ENCODE results near the gene TOMM40L.

Gene TOMM40L

DNA sequence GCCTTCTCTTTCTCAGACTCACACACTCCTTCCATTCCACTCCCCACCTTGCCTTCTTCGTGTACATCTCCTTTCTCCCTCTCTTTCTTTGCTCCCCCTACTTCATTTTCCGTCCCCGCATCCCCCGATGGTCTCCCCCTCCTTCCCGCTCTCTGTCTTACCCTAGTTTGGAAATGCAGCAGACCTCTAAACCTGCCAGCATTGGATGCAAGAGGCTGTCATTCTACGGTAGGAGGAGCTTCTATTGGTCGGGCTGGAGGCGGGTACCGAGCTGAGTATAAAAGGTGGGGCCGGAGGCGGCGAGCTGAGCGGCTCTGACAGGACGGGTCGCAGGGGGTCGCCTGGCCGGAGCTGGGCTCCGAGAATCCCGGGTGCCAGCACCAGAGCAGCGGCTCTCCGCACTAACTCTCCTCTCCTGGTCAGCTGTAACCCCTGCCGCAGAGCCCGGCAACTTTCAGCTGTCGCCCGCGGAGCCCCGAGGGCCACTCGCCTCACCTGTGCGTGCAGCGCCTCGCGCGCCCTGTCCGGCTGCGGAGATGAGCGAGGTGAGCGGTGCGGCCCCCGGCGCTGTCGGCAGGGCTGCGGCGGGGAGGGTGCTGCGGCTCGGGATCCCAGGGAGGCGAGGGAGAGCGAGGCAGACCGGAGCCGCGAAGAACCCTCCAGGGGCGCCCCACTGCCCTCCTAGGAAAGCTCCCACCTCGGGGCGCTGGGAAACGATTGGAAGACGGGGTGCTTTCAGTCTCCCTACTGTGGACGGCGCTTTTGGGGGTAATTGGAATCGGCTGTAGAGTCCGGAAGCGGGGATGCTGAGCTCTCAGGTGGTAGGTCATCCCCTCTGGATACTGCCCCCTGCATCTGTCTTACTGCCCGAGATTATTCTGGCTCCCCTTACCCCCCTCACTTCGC, 32.8 kb downstream of the TOMM40L start, which contains the start of gene PCP4L1:
TSS of gene PCP4L1 (plus strand) at position 307 of the 906 bp plus-strand sequence. CDS start at position 537, 230 bp downstream.
- peak; percentile 94 for DNase-seq
- H2BK5ac ChIP-seq (ENCODE audit: low read length): no peak within 1 kb of the TSS
- H2BK15ac ChIP-seq (replicated peaks; ENCODE audit: low read depth): no peak within 1 kb of the TSS
- H4K8ac ChIP-seq (ENCODE audit: low read depth, low read length): no peak within 1 kb of the TSS
- no peak within 1 kb of the TSS for H2AK5ac ChIP-seq (ENCODE audit: low read length)
- H3K4me1 ChIP-seq (ENCODE audit: control insufficient read depth, low read depth, low read length): no peaks in the 10 kb centered on the region
- H3K36me3 ChIP-seq (ENCODE audit: control insufficient read depth, insufficient read depth, low read length): no peaks in the 10 kb centered on the region
- no peaks in the 10 kb centered on the region for H3K79me2 ChIP-seq (ENCODE audit: control insufficient read depth, insufficient read depth, low read length)
- WGBS (ENCODE audit: extremely low coverage, insufficient coverage, low lambda C conversion rate): no CpG with 5 or more reads among the region's 62 CpGs
- peak within 1 kb of the TSS; percentile 48 for H3K4me3 ChIP-seq (ENCODE audit: low read length)
- H3K4me2 ChIP-seq (ENCODE audit: low read length): peak within 1 kb of the TSS; percentile 88
- H3K23ac ChIP-seq (ENCODE audit: low read length): no peak within 1 kb of the TSS
- H4K5ac ChIP-seq (ENCODE audit: low read length): no peak within 1 kb of the TSS
- peaks cover 16% of the 10 kb centered on the region for H3K27me3 ChIP-seq (ENCODE audit: insufficient read depth, low read length, poor library complexity)
- no peak within 1 kb of the TSS for H3K27ac ChIP-seq (ENCODE audit: low read depth, low read length)
- peak within 1 kb of the TSS; percentile 77 for H3K56ac ChIP-seq (ENCODE audit: low read length)
- no peak within 1 kb of the TSS for H3K4ac ChIP-seq (ENCODE audit: low read depth, low read length)
- no peaks in the 10 kb centered on the region for H3K79me1 ChIP-seq (ENCODE audit: low read length)
- H2BK120ac ChIP-seq (ENCODE audit: low read depth, low read length): no peak within 1 kb of the TSS
- H3K18ac ChIP-seq (ENCODE audit: low read length): no peak within 1 kb of the TSS
- H3K9ac ChIP-seq (ENCODE audit: low read length): peak within 1 kb of the TSS; percentile 62

DNA sequence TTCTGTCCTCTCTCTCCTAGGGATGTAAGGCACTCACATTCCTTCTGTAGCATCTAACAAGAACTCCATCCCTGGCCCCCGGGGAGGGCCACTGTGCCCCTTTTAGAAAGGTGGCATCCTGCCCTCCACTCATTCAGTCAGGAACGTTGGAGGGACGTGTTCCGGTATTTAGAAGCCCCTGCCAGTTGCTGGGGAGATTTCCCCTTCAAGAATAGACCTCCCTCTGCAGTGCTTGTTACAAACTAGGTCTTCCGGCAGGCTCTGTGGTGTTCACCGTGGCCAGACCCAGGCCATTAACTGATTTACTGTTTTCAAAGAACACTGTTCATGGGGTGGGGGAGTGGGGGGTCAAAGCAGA, 33.5 kb downstream of the TOMM40L start:
- Histone ChIP-seq H4K8ac (ENCODE audit: low read depth, low read length) (no peak overlapping the region), H3K79me2 (ENCODE audit: control insufficient read depth, insufficient read depth, low read length) (no peaks in the 10 kb centered on the region), H3K27me3 (ENCODE audit: insufficient read depth, low read length, poor library complexity) (peaks cover 16% of the 10 kb centered on the region), H2AK5ac (ENCODE audit: low read length) (no peak overlapping the region), H3K4me2 (ENCODE audit: low read length) (no peak overlapping the region), H2BK5ac (ENCODE audit: low read length) (no peak overlapping the region), H3K27ac (ENCODE audit: low read depth, low read length) (no peak overlapping the region), H3K4ac (ENCODE audit: low read depth, low read length) (no peak overlapping the region), H2BK15ac (replicated peaks; ENCODE audit: low read depth) (no peak overlapping the region), H3K56ac (ENCODE audit: low read length) (no peak overlapping the region), H3K36me3 (ENCODE audit: control insufficient read depth, insufficient read depth, low read length) (no peaks in the 10 kb centered on the region), H3K23ac (ENCODE audit: low read length) (no peak overlapping the region), H3K18ac (ENCODE audit: low read length) (no peak overlapping the region), H3K4me1 (ENCODE audit: control insufficient read depth, low read depth, low read length) (no peaks in the 10 kb centered on the region), H4K5ac (ENCODE audit: low read length) (no peak overlapping the region), H3K9ac (ENCODE audit: low read length) (no peak overlapping the region), H3K4me3 (ENCODE audit: low read length) (no peak overlapping the region), H2BK120ac (ENCODE audit: low read depth, low read length) (no peak overlapping the region), H3K79me1 (ENCODE audit: low read length) (no peaks in the 10 kb centered on the region)
- WGBS (ENCODE audit: extremely low coverage, insufficient coverage, low lambda C conversion rate): no CpG with 5 or more reads among the region's 6 CpGs
- DNase-seq: no peak

DNA sequence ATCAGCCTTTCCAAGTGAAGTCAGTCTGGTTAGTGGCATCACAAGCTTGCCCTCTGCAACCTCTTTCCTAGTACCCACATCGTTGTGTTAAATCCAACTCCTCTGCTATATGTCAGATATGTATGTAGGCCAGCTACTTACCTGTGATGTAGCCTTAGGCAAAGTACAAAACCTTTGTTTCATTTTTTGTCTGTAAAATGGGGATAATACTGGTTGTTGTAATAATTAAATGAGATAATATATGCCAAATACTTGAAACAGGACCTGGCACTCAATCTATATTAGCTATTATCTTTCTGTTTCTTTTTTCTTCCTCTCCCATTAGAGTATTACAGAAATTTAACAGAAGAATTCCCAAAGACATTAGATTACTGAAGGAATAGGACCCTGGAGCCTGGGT, 33.9 kb downstream of the TOMM40L start:
- Histone ChIP-seq H3K27me3 (ENCODE audit: insufficient read depth, low read length, poor library complexity) (peaks cover 16% of the 10 kb centered on the region), H3K27ac (ENCODE audit: low read depth, low read length) (no peak overlapping the region), H3K4me1 (ENCODE audit: control insufficient read depth, low read depth, low read length) (no peaks in the 10 kb centered on the region), H3K4ac (ENCODE audit: low read depth, low read length) (no peak overlapping the region), H3K23ac (ENCODE audit: low read length) (no peak overlapping the region), H3K56ac (ENCODE audit: low read length) (no peak overlapping the region), H2AK5ac (ENCODE audit: low read length) (no peak overlapping the region), H2BK5ac (ENCODE audit: low read length) (no peak overlapping the region), H3K79me2 (ENCODE audit: control insufficient read depth, insufficient read depth, low read length) (no peaks in the 10 kb centered on the region), H3K79me1 (ENCODE audit: low read length) (no peaks in the 10 kb centered on the region), H4K8ac (ENCODE audit: low read depth, low read length) (no peak overlapping the region), H3K9ac (ENCODE audit: low read length) (no peak overlapping the region), H3K4me3 (ENCODE audit: low read length) (no peak overlapping the region), H4K5ac (ENCODE audit: low read length) (no peak overlapping the region), H2BK15ac (replicated peaks; ENCODE audit: low read depth) (no peak overlapping the region), H3K36me3 (ENCODE audit: control insufficient read depth, insufficient read depth, low read length) (no peaks in the 10 kb centered on the region), H3K18ac (ENCODE audit: low read length) (no peak overlapping the region), H2BK120ac (ENCODE audit: low read depth, low read length) (no peak overlapping the region), H3K4me2 (ENCODE audit: low read length) (no peak overlapping the region)
- no peak for DNase-seq
- no CpG with 5 or more reads among the region's 1 CpG for WGBS (ENCODE audit: extremely low coverage, insufficient coverage, low lambda C conversion rate)

DNA sequence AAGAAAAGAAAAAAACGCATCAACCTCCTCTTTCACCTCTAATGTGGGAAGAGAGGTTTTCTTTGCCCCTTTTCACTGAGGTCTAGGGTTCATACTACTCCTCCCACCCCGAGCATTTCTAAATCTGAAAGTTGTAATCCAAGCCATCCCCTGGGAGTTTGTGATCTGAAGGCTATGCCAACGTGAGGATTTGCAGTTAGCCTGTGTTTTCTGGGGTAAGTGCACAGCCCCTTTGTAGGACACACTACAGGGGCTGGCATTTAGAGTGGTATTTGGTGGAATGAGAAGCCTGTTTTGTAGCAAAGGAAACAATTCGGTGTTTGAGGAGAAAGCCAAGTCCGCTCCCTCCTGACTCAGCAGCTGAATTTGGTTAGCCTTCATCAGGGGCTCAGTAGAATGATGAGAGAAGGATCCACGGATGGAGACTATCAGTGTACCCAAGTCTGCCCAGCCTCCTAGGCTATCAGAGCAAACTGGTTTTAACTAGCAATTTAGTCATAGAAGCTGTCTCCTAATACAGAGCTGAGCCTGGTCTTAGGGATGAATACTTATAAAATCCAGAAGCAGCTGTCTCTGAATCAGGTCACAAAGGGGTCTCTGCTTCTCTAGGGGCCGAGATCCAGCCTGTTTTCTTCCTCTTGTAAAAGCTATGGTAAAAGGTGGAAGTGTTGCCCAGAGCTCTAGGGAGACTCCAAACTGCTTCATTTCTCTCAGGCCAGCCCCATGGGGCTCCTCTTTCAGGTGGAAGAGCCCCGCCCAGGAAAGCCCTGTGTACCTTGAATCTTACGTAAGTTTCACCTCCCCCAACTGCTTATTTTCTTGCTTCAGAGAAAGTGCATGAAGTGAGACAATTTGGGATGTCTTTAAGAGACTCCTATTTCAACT, 34.8 kb downstream of the TOMM40L start:
- Histone ChIP-seq H3K27me3 (ENCODE audit: insufficient read depth, low read length, poor library complexity) (peaks cover 16% of the 10 kb centered on the region), H3K56ac (ENCODE audit: low read length) (no peak overlapping the region), H3K4me2 (ENCODE audit: low read length) (no peak overlapping the region), H3K79me2 (ENCODE audit: control insufficient read depth, insufficient read depth, low read length) (no peaks in the 10 kb centered on the region), H3K79me1 (ENCODE audit: low read length) (no peaks in the 10 kb centered on the region), H4K5ac (ENCODE audit: low read length) (no peak overlapping the region), H2BK5ac (ENCODE audit: low read length) (no peak overlapping the region), H3K4me1 (ENCODE audit: control insufficient read depth, low read depth, low read length) (no peaks in the 10 kb centered on the region), H3K9ac (ENCODE audit: low read length) (no peak overlapping the region), H3K18ac (ENCODE audit: low read length) (no peak overlapping the region), H3K36me3 (ENCODE audit: control insufficient read depth, insufficient read depth, low read length) (no peaks in the 10 kb centered on the region), H3K4ac (ENCODE audit: low read depth, low read length) (no peak overlapping the region), H3K23ac (ENCODE audit: low read length) (no peak overlapping the region), H2BK15ac (replicated peaks; ENCODE audit: low read depth) (no peak overlapping the region), H4K8ac (ENCODE audit: low read depth, low read length) (no peak overlapping the region), H2BK120ac (ENCODE audit: low read depth, low read length) (no peak overlapping the region), H2AK5ac (ENCODE audit: low read length) (no peak overlapping the region), H3K27ac (ENCODE audit: low read depth, low read length) (no peak overlapping the region), H3K4me3 (ENCODE audit: low read length) (no peak overlapping the region)
- WGBS (ENCODE audit: extremely low coverage, insufficient coverage, low lambda C conversion rate): no CpG with 5 or more reads among the region's 9 CpGs
- no peak for DNase-seq

DNA sequence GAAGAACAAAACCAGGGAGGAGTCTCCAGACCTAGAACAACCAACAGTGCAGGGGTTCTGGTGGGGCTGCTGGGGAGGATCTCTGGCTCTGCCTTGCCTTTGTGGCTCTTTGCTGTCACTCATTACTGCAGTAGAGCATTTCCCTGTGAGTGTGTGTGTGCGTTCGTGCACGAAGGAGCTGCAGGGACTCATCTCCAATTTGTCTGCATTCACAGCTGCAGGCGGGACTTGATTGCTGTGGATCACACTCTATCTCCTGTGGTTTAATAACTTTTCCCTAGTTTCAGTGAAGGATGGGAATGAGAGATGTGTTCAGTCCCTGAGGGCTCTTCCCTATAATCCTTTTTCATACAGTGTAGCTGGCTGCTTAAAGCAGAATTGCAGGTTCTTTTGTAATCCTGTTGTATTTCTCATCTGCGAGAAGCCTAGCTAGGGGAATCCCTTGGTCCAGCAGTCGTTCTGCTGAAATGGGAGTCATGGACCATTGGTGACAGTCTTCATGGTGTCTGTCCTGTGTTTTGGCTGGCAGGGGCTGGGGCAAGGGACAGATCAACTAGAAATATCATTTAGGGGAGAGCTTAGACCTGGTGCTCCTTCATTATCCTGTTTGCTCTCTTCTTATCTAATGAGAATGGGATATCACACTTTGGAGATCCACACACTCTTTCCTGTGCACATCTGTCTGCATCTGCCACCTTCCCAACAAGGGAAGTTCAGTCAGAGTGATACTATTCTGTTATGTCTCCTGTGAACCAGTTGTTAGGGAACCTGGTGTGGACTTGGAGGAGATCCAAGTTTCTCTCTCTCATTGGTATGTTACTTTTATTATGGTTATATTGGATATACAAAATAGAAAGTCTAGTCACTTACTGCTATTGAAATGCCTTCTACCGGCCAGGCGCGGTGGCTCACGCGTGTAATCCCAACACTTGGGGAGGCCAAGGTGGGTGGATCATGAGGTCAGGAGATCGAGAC, 35.7 kb downstream of the TOMM40L start:
- no peak for DNase-seq
- no peaks in the 10 kb centered on the region for H3K79me2 ChIP-seq (ENCODE audit: control insufficient read depth, insufficient read depth, low read length)
- no peak overlapping the region for H3K23ac ChIP-seq (ENCODE audit: low read length)
- H2AK5ac ChIP-seq (ENCODE audit: low read length): no peak overlapping the region
- no peak overlapping the region for H3K27ac ChIP-seq (ENCODE audit: low read depth, low read length)
- no peak overlapping the region for H3K18ac ChIP-seq (ENCODE audit: low read length)
- no peaks in the 10 kb centered on the region for H3K36me3 ChIP-seq (ENCODE audit: control insufficient read depth, insufficient read depth, low read length)
- no peak overlapping the region for H2BK5ac ChIP-seq (ENCODE audit: low read length)
- peaks cover 16% of the 10 kb centered on the region for H3K27me3 ChIP-seq (ENCODE audit: insufficient read depth, low read length, poor library complexity)
- H2BK120ac ChIP-seq (ENCODE audit: low read depth, low read length): no peak overlapping the region
- no peak overlapping the region for H3K4me3 ChIP-seq (ENCODE audit: low read length)
- no peaks in the 10 kb centered on the region for H3K4me1 ChIP-seq (ENCODE audit: control insufficient read depth, low read depth, low read length)
- no peak overlapping the region for H3K4me2 ChIP-seq (ENCODE audit: low read length)
- no peak overlapping the region for H2BK15ac ChIP-seq (replicated peaks; ENCODE audit: low read depth)
- no peaks in the 10 kb centered on the region for H3K79me1 ChIP-seq (ENCODE audit: low read length)
- no peak overlapping the region for H4K8ac ChIP-seq (ENCODE audit: low read depth, low read length)
- H3K56ac ChIP-seq (ENCODE audit: low read length): no peak overlapping the region
- WGBS (ENCODE audit: extremely low coverage, insufficient coverage, low lambda C conversion rate): no CpG with 5 or more reads among the region's 12 CpGs
- H3K4ac ChIP-seq (ENCODE audit: low read depth, low read length): no peak overlapping the region
- no peak overlapping the region for H4K5ac ChIP-seq (ENCODE audit: low read length)
- H3K9ac ChIP-seq (ENCODE audit: low read length): no peak overlapping the region

All from mesendoderm (in vitro differentiated cells).